Measurements from ENCODE around the gene CHN1. TPM values are rescaled to one million over a fixed set of nuclear protein-coding genes. Genes with fewer than 3 reads are reported as not detected.
A peak's percentile ranks its signal among the peaks of the same experiment; 100 is the strongest.

The CHN1 gene
- total RNA-seq, 1 experiment from 2014 or later: 10.2 TPM

DNA sequence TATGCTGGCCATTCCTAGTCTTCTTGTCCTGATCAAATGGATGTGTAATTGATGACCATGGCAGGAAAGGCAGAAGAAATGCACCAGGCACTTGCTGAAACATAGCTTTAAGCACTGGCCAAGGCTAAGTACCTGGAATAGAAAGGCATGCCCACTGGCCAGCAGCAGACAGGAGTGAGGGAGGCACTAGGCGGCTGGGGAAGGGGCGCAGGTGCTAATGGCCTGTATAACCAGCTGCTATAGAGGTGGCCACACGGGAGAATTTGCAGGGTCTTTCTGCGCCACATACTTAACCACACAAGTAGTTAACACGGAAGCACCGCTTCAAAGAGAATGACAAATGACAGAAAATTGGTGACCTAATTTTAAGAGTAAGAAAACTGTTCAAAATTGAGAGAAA, 174.6 kb downstream of the CHN1 start:
- DNase-seq (ENCODE audit: low read depth): no peak

DNA sequence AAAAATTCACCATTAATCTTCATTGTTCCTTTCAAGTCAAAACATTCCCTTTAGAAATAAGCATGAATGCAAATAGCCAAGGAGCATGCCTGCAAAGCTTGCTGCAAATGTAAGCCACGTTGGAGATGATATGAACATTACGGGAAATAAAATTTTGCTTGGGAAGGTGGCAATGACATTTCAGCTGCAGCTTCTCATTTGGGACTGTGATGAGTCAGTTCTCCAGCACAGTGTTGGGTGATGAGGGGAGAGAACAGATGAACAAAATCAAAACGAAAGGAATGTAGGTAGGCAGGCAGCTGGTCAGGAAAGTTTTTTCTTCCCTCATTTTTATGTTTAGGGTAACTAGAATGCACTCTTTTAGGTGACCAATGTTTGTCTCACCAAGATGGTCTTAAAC, 175.6 kb downstream of the CHN1 start:
- DNase-seq (ENCODE audit: low read depth): no peak

DNA sequence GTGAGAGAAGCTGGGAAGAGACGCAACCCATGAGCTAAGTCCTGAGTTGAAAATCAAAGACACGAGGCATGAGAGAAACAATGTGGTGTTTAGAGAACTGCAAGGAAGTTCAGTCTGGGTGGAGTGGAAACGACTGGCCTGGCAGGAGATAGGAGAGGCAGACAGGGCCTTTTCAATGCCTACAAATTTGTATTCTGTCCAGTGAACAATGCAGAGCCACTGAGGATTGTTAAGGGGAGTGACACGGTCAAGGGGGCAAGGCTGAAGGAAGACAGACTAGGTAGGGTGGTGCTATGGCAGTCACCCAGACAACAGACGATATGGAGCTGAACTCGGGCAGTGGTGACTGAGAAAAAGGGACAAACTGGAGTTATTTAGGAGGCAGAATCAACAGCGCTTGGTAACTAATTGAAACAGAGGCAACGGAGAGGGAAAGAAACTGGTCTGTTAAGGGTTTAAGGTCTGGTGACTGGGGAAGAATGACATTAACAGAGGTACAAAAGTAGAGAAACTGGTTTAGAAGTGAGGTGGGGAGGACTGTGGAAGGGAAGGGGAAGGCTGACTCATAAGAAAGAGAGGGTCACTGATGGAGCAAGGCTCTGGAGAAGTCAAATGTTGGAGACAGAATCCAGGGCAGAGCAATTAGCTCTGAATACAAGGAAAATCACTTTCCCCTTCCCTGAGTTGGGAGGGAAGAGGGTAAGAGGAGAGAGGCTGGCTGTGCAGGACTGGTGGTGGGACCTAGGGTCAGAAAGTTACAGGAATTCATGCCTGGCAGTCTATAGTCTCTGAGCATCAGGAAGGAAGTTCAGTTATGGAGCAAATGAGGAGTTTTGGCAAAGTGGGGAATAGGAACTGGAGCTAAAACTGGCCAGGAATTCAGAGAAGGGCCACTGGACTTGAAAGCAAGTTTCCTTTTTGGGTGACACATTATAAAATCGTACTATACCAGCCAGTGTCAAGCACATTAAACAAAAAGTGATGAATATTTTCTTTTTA, 177.5 kb downstream of the CHN1 start:
- DNase-seq (ENCODE audit: low read depth): no peak

DNA sequence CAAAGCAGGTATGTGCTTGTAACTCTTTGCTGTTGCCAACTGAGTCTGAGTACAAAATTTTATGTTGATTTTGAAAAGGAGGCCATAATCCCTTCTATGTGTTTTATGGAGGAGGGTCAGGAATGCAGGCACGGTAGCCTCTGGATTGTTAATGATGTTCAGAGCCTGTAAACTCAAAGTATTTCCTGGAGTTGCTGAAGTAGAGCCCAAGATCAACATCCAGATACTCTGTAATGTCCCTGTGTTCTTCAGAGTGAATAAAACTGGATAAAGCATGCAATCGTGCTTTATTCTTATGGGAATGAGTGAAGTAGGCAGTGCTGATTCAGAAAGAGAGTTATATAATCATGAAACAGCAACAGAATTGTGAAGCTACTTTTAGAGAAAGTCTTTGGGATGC, 179.1 kb downstream of the CHN1 start:
- no peak for DNase-seq (ENCODE audit: low read depth)

DNA sequence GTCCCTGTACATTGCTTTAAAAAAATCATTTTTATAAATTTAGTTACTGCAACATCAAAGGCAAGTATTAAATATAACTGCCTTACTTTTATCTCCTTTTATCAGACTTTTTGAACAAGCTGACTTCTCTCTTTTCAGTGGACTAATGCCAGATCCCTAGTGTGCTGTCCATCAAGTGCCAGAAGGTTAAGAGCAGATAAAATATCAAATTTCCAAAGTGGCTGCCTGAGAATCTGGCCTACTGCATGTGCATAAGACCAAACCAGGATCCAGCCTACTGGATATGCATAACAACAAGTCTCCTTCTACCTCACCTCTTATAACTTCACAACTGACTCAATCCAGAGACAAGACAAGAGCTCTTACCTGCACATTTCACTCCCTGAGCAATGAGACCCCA, 181.1 kb downstream of the CHN1 start:
- DNase-seq (ENCODE audit: low read depth): no peak

DNA sequence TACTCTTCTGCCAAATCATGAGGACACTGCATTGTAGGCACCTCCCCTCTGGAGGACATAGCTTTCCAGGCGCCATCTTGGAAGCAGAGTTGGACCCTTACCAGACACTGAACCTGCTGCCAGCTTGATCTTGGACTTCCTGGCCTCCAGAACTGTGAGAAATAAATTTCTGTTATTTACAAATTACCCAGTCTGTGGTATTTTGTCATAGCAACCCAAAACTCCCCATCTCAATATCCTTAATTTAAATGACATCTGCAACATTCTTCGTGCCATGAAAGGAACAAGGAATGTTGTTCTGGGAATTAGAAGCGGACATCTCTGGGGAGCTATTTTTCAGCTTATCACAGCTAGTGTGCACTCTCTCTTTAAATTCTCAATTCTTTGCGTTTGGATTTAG, 183.6 kb downstream of the CHN1 start:
- no peak for DNase-seq (ENCODE audit: low read depth)

DNA sequence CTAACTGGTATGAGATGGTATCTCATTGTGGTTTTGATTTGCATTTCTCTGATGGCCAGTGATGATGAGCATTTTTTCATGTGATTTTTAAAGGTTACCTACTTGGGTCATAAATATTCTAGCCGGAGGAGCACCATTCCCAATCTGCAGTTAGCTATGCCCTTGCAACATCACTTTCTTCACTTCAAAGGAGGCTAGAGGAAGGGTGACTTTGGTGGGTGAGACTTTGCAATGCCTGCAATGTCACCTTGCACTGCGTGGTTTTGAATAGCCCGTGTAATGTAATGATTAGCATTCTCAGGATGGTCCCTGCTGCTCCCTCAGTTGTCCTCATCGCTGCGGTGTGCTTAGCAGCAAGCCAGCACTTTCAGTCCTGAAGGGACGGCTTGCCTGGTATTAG, 184.8 kb downstream of the CHN1 start:
- DNase-seq (ENCODE audit: low read depth): no peak

DNA sequence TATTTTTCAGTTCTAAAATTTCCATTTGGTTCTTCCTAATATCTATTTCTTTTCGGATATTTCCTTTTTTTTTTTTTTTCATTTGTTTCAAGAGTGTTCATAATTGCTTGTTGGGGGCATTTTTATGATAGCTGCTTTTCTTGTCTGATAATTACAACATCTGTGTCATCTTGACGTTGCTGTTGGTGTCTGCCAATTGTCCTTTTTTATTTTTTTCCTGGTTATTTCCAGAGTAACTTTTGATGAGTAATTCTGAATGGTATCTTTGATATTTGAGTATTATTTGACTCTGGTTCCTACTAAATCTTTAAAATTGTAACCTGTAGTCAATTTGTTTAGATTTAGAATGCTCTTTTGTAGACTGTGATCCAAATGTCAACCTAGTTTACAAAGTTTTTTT, 189.7 kb downstream of the CHN1 start:
- DNase-seq (ENCODE audit: low read depth): no peak

DNA sequence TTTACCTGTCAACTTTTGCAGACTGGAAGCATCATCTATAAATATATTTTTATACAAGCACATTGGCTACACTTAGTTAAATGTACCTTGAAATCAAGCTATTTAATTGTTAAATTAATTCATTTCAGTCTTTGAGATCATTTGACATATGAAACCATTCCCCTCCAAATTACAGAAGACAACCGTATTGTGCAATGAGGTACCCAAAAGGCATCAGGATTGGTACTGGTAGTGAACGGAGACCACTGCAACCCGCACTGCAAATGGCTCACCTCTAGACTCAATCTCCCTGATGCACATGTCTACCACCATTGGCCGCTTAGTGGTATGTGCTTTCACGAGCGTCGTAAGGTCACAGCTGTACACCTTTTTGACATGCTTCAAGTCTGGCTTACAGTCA, 193.1 kb downstream of the CHN1 start:
- no peak for DNase-seq (ENCODE audit: low read depth)

DNA sequence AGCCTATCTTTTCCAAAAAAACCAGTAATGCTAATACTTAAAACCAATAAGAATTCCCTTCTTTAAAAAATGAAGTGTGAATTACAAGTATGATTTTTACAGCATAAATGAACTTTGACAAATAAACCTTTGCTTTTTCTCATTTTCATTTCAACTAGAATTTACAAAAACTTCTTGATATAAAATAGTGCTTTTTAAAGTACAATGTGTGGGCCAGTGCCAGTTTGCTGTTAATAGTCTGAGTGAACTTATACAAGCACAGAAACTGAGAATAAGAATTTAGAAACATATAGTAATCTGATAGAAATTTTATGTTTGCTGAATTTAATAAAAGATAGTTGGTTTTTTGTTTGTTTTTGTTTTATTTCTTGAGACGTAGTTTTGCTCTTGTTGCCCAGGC, 197.2 kb downstream of the CHN1 start:
- no peak for DNase-seq (ENCODE audit: low read depth)

DNA sequence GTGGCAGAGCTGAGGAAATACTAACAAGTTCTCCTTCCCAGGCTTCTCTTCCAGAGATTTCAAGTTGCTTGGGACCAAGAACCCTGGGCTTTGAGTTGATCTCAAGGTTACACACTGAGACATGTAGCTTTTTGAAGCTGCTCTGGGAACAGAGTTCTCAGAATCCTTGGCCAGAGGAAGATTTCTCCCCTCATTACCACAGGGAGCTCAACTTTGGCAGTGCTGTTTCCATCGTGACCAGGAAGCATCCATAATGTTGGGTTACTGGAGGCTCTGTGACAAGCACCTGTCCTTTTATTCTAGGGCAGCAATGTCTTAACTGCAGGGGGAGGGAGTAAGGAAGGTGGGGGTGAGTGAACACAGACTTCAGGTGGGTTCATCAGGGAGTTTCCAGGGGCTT, 199.4 kb downstream of the CHN1 start:
- no peak for DNase-seq (ENCODE audit: low read depth)

DNA sequence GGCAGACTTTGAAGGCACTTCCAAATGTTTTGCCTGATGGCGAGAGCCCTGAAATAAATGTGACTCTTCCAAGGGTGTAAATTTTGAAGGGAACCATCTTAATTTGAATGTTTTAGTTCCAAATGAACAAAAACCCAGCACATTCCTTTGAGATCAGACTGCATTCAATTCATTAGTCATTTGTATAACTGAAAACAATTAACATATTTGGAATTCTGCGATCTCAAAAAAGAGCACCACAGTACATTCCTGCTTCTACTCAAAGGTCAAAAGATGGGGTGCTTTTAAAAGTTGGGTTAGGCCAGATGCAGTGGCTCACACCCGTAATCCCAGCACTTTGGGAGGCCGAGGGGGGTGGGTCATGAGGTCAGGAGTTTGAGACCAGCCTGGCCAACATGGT, 202.7 kb downstream of the CHN1 start:
- DNase-seq (ENCODE audit: low read depth): no peak

DNA sequence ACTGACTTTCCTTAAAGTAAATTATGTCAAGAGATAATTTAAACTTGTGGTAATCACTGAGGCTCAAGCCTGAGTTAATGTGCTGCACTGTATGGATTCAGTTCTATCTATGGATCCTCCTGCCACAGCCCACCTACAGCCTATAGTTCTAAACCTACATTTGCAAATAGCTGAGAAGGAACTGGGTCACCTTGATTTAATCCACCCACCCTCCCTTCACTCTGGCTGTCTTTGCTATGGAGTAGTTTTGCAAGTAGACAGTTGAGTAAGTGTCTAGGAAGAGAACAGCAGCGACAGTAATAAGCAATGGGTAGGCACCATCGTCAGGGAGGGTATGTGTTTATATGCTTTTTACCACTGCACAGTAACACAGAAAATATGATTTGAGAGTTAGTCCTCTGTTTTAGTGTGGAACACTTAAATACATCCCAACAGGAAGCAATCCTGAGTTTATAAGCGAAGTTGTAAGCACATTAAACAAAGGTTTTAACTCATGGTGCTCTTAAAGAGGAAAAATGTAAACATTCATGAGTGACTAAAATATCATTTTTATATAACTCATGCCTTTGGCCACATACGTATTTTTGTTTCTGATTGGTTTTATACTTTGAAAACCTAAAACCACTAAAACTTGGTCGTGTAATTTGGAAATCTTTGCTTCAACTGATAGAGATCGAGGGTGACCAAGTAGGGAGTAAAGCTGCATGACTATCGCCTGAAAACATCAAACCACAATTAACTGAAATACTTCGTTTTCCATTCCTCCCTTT, 204.6 kb downstream of the CHN1 start:
- no peak for DNase-seq (ENCODE audit: low read depth)

DNA sequence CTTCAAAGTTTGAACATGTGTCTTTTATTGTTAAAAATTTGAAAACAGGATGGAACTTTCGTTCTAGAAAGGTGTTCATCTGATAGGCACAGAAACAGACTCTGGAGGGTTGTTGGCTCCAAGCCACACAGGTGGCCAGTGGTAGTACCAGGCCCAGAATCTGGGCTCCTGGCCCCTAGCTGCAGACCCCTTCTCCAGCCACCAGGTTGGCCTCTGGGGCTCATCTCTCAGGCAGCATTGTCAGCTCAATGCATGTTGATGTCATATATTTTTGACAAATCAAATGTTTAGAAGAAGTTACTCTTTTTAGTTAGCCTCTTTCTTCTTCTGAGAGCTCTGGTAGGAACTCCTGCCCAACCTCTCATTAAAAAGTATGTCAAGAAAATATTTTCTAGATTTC, 206.4 kb downstream of the CHN1 start:
- DNase-seq (ENCODE audit: low read depth): no peak

DNA sequence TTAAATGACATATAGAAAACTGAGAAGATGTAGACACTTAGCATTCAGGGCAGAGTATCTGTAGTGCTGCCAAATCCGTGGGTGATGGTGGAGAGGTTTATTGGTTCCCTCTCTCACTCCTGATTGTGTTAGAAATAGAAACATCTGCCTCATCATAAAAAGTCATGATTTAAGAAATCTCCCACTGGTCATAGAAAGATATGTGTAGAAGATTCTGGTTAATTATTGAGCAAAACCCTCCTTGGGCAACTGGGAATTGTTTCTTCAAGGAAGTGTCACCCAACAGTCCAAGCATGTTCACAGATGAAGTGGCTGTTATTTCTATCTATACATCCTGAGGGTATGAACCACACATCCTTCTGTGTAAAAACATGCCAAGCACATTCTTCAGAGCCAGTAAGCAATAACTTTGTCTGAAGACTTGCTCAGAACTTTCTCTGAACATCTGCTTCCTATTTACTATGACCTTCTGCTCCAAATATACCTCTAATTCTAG, 207.4 kb downstream of the CHN1 start:
- DNase-seq (ENCODE audit: low read depth): no peak

DNA sequence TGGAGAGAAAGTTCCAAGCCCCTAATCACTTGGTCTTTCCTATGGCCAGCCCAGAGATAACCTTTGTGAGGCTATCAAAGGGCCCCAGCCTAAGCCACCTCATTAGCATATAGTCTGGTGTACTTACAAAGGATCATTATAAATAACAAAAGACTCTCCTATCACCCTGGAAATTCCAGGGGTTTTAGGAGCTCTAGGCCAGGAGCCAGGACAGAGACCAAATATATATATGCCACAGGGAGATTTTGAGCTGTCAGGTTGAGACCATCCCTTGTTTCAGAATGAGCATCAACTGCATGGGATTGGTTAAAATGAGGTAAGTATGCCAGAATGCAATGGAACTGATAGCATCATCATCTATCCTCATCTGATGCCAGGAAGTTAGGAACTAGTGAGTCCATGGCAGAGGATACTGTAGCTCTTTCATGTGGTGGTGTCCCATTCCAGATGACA, 208.8 kb downstream of the CHN1 start:
- DNase-seq (ENCODE audit: low read depth): no peak

DNA sequence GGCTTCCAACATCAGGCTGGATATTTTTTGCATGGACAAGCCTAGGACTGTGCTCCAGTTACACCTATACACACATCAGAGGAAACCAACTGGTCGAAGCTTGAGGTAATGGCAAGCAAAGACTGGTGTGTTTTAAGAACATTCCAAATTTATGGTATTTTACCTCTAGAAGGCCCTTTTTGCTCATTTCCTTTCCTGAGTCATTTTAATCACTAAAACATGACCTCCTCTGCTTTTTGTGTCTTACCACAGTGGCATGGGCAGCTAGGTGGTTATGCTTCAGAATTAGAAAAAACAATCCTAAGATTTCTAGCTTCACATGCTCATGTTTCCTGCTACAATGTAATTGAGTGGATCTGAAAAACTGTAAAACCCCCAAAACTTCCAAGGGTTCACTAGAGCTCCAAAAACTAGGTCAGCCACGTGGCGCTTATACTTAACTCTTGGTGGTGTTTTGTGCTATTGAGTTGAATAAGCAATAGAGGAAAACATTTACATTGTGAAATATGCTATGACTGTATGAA, 210.3 kb downstream of the CHN1 start:
- peak; percentile 31 for DNase-seq (ENCODE audit: low read depth)

DNA sequence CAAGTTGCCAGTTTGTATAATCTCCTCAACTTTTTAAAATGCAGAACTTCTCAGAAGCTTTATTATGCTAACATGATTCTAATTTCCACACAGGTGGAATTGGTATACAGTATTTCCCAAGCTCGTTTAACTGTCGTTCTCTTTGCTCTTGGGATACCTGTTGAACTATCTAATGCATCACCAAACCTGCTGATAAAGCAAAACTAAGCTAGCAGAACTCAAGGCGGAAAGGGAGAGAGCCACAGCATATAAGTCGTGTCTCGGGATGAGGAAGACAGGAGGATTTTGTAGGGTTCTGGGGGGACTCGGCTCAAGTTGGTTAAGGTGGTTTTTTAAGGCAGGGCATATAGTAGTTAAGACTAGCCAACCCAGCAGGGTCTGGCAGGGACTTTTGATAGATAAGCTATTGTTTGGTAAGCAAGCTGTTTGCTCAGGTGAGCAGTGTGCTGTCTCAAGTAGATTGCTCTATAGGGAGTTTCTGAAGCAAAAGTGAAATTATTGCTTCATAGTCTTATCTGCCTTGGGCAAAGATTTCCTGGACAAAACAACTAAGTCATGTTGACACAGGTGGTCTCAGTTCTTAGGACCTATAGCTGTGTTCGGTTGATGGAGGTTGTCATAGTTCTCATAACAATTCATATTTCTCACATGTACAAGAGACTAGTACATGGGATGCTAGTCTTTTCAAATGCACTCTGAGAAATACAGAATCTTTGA, 212.7 kb downstream of the CHN1 start:
- DNase-seq (ENCODE audit: low read depth): no peak

DNA sequence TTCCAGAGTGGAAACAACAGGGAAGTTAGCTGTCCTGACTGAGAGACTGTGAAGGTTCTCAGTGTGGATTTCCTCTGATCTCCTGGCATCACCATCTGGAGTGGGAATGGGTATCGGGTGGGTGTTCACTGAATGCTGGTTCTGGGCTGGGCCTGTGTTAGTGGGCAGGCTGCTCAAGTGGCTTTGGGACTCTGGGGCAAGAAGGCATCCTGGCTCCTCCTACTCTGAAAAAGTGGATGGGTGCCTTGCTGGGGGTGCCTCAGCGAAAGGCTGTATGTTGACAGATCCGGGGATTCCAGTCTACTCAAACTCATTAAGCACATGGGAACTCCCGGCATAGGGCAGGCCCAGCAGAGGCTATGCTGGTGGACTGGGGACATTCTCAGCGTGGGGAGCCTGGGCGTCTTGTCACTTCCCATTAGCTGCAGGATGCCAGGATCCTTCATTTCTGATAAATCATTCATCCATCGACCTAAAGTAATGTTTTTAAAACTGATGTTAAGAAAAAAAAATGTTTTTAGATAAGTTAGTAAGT, 213.4 kb downstream of the CHN1 start:
- DNase-seq (ENCODE audit: low read depth): no peak

DNA sequence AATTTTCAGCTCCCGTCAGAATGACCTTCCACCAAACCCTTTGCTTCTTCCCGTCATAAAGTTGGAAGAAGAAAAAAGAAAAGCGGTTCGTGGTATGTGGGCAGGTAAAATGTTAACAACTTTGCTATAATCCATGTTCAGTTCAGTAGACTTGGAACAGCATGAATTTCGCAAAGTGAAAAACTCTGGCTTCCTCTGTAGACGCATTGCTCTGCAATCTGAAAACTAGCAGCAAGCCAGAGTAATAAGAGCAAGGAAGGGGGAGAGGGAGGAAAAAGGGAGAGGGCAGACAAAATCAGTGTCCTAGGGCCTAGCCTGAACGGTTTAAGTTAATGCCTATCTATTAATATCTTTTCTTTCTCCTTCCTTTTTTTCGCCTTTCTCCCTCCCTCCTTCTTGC, 214.2 kb downstream of the CHN1 start:
- DNase-seq (ENCODE audit: low read depth): no peak

DNA sequence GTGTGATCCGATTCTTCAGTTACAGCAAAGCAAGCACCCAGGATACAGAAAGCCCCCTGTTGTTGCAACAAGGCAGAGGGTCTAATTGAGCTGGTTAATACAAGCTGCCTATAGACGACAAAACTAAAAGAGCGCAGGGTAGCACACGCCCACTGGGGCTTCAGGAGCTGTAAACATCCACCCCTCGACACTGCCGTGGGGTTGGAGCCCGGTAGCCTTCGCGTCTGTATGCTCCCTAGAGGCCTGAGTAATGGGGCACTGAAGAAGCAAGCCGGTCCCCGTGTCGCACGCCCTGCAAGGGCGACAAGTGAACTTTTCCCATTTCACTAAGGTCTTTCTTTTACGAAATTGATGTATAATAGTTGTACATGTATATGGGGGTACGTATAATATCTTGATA, 216.2 kb downstream of the CHN1 start:
- no peak for DNase-seq (ENCODE audit: low read depth)
